Measurements from ENCODE around the gene DPP9.

The DPP9 gene

GRCh38 chr19:4704317-4704673 is 19.3 kb downstream of the DPP9 start:
- no peak overlapping the region for H3K27ac ChIP-seq (ENCODE audit: low read length)
- no peaks in the 10 kb centered on the region for H3K4me1 ChIP-seq (ENCODE audit: control insufficient read depth, low read depth, low read length)
- H3K9ac ChIP-seq (ENCODE audit: low read length), result no peak overlapping the region
- no peaks in the 10 kb centered on the region for H3K27me3 ChIP-seq (ENCODE audit: control insufficient read depth, insufficient read depth, low read length)
- no peaks in the 10 kb centered on the region for H3K9me3 ChIP-seq (ENCODE audit: control insufficient read depth, low read depth, low read length)
- peaks cover 48% of the 10 kb centered on the region for H3K36me3 ChIP-seq (ENCODE audit: control insufficient read depth, low read depth, low read length)
- H3K4me3 ChIP-seq (ENCODE audit: low read length), result no peak overlapping the region

DNA sequence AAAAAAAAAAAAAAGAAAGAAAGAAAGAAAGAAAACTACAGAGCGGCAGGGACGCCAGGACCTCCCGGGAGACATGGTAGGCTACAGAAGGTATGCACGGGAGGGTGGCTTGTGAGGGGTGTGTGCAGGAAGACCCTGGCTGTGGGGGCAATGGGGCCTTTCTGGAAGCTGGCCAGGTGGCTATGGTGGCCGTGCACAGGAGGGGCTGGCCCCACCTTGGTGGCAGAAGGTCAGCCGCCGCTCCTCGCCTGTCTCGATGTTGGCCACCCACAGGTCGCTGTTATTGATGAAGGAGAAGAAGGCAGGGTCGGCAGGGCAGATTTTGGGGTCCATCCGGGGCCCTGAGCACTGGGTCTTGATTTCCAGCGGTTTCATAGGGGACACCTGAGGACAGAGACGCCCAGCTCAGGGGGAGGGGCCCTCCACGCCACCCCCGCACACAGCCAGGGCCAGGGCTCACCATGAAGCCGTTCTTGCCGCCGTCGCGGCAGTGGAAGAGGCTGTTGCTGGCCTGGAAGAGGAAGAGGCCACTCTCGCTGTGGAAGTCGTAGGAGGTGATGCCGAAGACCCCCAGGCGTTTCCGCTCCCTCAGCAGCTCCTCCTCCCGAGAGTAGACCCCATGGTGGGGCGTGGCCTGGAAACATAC is 19.8 kb downstream of the DPP9 start:
- H3K9me3 ChIP-seq (ENCODE audit: control insufficient read depth, low read depth, low read length), result no peaks in the 10 kb centered on the region

DNA sequence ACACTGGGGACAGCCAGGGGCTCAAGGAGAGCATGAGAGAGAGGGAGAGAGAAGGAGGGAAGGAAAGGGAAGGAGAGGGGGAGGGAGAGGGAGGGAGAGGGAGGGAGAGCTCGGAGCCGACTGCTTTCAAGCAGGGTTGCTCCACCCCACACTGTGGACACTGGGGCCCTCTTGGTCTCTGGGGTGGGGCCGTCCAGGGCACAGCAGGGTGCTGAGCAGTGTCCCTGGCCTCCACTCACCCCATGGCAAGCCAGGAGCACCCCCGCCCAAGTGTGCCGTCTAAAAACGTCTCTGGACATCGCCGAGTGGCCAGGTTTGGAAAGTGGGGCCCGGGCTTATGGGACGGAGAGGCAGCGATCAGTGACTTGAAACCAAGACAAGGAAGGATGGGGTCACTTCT is 20.9 kb downstream of the DPP9 start:
- Histone ChIP-seq H3K4me1 (ENCODE audit: control insufficient read depth, low read depth, low read length) (no peaks in the 10 kb centered on the region), H3K27me3 (ENCODE audit: control insufficient read depth, insufficient read depth, low read length) (no peaks in the 10 kb centered on the region), H3K9ac (ENCODE audit: low read length) (no peak overlapping the region), H3K4me3 (ENCODE audit: low read length) (no peak overlapping the region), H3K36me3 (ENCODE audit: control insufficient read depth, low read depth, low read length) (peaks cover 49% of the 10 kb centered on the region), H3K9me3 (ENCODE audit: control insufficient read depth, low read depth, low read length) (no peaks in the 10 kb centered on the region), H3K27ac (ENCODE audit: low read length) (no peak overlapping the region)

More for the DNA sequence above, 19.8 kb downstream of the DPP9 start:
- no peak overlapping the region for H3K27ac ChIP-seq (ENCODE audit: low read length)
- no peaks in the 10 kb centered on the region for H3K27me3 ChIP-seq (ENCODE audit: control insufficient read depth, insufficient read depth, low read length)
- H3K4me1 ChIP-seq (ENCODE audit: control insufficient read depth, low read depth, low read length), result no peaks in the 10 kb centered on the region
- no peak overlapping the region for H3K9ac ChIP-seq (ENCODE audit: low read length)
- H3K4me3 ChIP-seq (ENCODE audit: low read length), result no peak overlapping the region
- H3K36me3 ChIP-seq (ENCODE audit: control insufficient read depth, low read depth, low read length), result peaks cover 48% of the 10 kb centered on the region

DNA sequence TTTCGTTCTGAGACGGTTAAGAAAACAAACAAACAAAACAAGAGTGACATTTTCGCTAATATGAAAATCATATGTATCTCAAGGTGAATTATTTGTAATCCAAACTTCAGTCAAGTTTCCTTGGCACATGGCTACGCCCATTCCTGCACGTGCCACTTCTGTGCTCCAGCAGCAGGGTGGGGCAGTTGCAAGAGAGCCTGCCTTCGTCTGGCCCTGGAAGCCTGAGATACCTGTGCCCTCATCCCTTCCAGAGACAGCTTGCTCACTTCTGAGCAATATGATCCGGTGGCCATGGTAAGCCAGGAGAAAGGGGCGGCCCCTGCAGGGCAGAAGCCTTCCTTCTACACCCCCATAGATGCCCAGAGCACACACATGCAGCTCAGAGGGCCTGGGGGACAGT is 22.1 kb downstream of the DPP9 start:
- H3K36me3 ChIP-seq (ENCODE audit: control insufficient read depth, low read depth, low read length), result peaks cover 61% of the 10 kb centered on the region
- H3K4me3 ChIP-seq (ENCODE audit: low read length), result no peak overlapping the region
- no peak overlapping the region for H3K9ac ChIP-seq (ENCODE audit: low read length)
- H3K27ac ChIP-seq (ENCODE audit: low read length), result no peak overlapping the region
- H3K27me3 ChIP-seq (ENCODE audit: control insufficient read depth, insufficient read depth, low read length), result no peaks in the 10 kb centered on the region
- no peaks in the 10 kb centered on the region for H3K4me1 ChIP-seq (ENCODE audit: control insufficient read depth, low read depth, low read length)
- no peaks in the 10 kb centered on the region for H3K9me3 ChIP-seq (ENCODE audit: control insufficient read depth, low read depth, low read length)

GRCh38 chr19:4700693-4700970 is 23.0 kb downstream of the DPP9 start:
- no peak overlapping the region for H3K4me3 ChIP-seq (ENCODE audit: low read length)
- no peak overlapping the region for H3K27ac ChIP-seq (ENCODE audit: low read length)
- no peaks in the 10 kb centered on the region for H3K4me1 ChIP-seq (ENCODE audit: control insufficient read depth, low read depth, low read length)
- peaks cover 64% of the 10 kb centered on the region for H3K36me3 ChIP-seq (ENCODE audit: control insufficient read depth, low read depth, low read length)
- H3K9ac ChIP-seq (ENCODE audit: low read length), result no peak overlapping the region
- H3K9me3 ChIP-seq (ENCODE audit: control insufficient read depth, low read depth, low read length), result no peaks in the 10 kb centered on the region
- no peaks in the 10 kb centered on the region for H3K27me3 ChIP-seq (ENCODE audit: control insufficient read depth, insufficient read depth, low read length)

- peaks cover 65% of the 10 kb centered on the region for H3K36me3 ChIP-seq (ENCODE audit: control insufficient read depth, low read depth, low read length)
- no peak overlapping the region for H3K27ac ChIP-seq (ENCODE audit: low read length)
- H3K27me3 ChIP-seq (ENCODE audit: control insufficient read depth, insufficient read depth, low read length), result no peaks in the 10 kb centered on the region
- no peaks in the 10 kb centered on the region for H3K9me3 ChIP-seq (ENCODE audit: control insufficient read depth, low read depth, low read length)
- H3K4me3 ChIP-seq (ENCODE audit: low read length), result no peak overlapping the region
- H3K9ac ChIP-seq (ENCODE audit: low read length), result no peak overlapping the region
- no peaks in the 10 kb centered on the region for H3K4me1 ChIP-seq (ENCODE audit: control insufficient read depth, low read depth, low read length)
These were observed 23.6 kb downstream of the DPP9 start for GRCh38 chr19:4699826-4700692.

GRCh38 chr19:4697304-4697703 is 26.3 kb downstream of the DPP9 start:
- Histone ChIP-seq H3K9me3 (ENCODE audit: control insufficient read depth, low read depth, low read length) (no peaks in the 10 kb centered on the region), H3K4me1 (ENCODE audit: control insufficient read depth, low read depth, low read length) (no peaks in the 10 kb centered on the region), H3K36me3 (ENCODE audit: control insufficient read depth, low read depth, low read length) (peaks cover 67% of the 10 kb centered on the region), H3K9ac (ENCODE audit: low read length) (no peak overlapping the region), H3K27ac (ENCODE audit: low read length) (no peak overlapping the region), H3K27me3 (ENCODE audit: control insufficient read depth, insufficient read depth, low read length) (no peaks in the 10 kb centered on the region), H3K4me3 (ENCODE audit: low read length) (no peak overlapping the region)

GRCh38 chr19:4695224-4695731 is 28.4 kb downstream of the DPP9 start:
- H3K36me3 ChIP-seq (ENCODE audit: control insufficient read depth, low read depth, low read length), result peaks cover 58% of the 10 kb centered on the region
- H3K4me1 ChIP-seq (ENCODE audit: control insufficient read depth, low read depth, low read length), result no peaks in the 10 kb centered on the region
- no peak overlapping the region for H3K27ac ChIP-seq (ENCODE audit: low read length)
- H3K9ac ChIP-seq (ENCODE audit: low read length), result no peak overlapping the region
- H3K4me3 ChIP-seq (ENCODE audit: low read length), result no peak overlapping the region
- no peaks in the 10 kb centered on the region for H3K27me3 ChIP-seq (ENCODE audit: control insufficient read depth, insufficient read depth, low read length)
- H3K9me3 ChIP-seq (ENCODE audit: control insufficient read depth, low read depth, low read length), result no peaks in the 10 kb centered on the region

DNA sequence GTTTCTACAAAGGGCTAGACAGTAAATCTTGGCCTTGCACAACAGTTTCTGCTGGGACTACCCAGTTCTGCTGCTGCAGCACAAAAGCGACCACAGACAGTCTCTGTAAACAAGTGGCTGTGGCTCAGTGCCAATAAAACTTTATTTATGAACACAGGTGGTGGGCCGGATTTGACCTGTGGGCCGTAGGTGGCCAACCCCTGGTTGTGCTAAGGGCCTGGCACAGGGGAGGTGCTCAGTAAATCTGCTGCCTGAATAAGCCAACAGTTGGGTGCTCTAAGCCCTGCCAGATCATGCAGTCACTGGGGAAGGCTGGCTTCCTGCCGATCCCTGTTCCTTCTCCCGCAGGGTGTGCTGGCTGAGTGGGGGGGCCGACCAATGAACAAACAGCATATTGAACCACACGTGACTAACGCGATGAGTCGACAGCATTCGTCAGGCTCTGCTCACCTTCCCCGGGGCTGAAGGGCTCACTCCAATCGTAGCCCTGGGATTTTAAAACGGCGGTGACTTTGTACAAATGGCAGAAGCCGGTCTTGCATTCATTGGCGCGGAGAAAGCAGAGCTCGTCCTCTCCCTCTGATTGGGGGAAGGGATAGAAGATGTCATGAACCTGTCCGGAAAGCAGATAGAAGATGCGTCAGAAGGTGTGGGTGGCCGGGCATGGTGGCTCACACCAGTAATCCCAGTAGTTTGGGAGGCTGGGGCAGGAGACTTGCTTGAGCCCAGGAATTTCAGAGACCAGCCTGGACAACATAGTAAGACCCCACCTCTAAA is 29.2 kb downstream of the DPP9 start:
- no peak overlapping the region for H3K4me3 ChIP-seq (ENCODE audit: low read length)
- no peaks in the 10 kb centered on the region for H3K4me1 ChIP-seq (ENCODE audit: control insufficient read depth, low read depth, low read length)
- H3K27me3 ChIP-seq (ENCODE audit: control insufficient read depth, insufficient read depth, low read length), result no peaks in the 10 kb centered on the region
- H3K9me3 ChIP-seq (ENCODE audit: control insufficient read depth, low read depth, low read length), result no peaks in the 10 kb centered on the region
- H3K36me3 ChIP-seq (ENCODE audit: control insufficient read depth, low read depth, low read length), result peaks cover 52% of the 10 kb centered on the region
- H3K27ac ChIP-seq (ENCODE audit: low read length), result no peak overlapping the region
- no peak overlapping the region for H3K9ac ChIP-seq (ENCODE audit: low read length)

DNA sequence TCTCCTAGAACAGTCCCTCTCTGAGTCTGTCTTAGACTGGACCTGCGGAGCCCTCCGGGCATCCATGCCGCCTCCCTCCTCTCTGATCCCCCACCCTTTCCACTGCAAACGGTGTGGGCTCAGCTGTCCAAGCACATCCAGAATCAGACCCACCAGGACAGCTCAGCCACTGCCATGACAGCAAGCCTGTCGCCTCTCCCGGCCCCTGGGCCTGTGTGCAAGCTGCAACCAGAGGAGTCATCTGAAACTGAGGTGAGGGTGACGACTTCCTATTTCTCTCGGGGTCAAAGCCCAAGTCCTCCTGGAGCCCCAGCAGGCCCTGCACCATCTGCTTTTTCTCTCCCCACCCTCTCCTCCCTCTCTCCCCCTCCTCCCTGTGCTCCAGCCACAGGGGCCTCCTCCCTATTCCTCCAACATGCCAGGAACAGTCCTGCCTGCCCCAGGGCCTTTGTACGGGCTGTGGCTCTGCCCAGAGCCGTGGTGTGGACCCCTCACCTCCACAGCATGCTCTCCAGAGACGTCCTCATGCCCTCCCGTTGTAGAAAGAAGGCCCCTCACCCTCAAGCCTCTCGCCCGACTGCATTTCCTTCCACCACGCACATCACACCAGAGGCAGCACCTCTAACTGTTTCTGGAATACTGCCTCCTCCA is 30.0 kb downstream of the DPP9 start:
- H3K9me3 ChIP-seq (ENCODE audit: control insufficient read depth, low read depth, low read length), result no peaks in the 10 kb centered on the region
- no peaks in the 10 kb centered on the region for H3K4me1 ChIP-seq (ENCODE audit: control insufficient read depth, low read depth, low read length)
- no peak overlapping the region for H3K4me3 ChIP-seq (ENCODE audit: low read length)
- H3K27me3 ChIP-seq (ENCODE audit: control insufficient read depth, insufficient read depth, low read length), result no peaks in the 10 kb centered on the region
- H3K27ac ChIP-seq (ENCODE audit: low read length), result no peak overlapping the region
- no peak overlapping the region for H3K9ac ChIP-seq (ENCODE audit: low read length)
- peaks cover 52% of the 10 kb centered on the region for H3K36me3 ChIP-seq (ENCODE audit: control insufficient read depth, low read depth, low read length)

DNA sequence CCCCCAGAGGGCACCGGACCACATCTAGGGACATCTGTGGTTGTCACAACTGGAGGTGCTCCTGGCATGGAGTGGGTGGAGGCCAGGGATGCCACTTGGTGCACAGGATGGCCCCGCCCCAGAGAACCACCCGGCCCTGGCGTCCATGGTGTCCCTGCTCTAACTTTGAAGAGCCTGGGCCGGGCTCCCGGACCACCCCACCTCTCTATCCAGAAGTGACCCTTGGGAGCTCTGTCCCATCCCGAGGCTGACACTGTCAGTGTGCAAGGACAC is 30.6 kb downstream of the DPP9 start:
- H3K36me3 ChIP-seq (ENCODE audit: control insufficient read depth, low read depth, low read length), result peaks cover 57% of the 10 kb centered on the region

More for the DNA sequence above, 30.6 kb downstream of the DPP9 start:
- H3K9me3 ChIP-seq (ENCODE audit: control insufficient read depth, low read depth, low read length), result no peaks in the 10 kb centered on the region
- no peak overlapping the region for H3K27ac ChIP-seq (ENCODE audit: low read length)
- H3K27me3 ChIP-seq (ENCODE audit: control insufficient read depth, insufficient read depth, low read length), result no peaks in the 10 kb centered on the region
- no peaks in the 10 kb centered on the region for H3K4me1 ChIP-seq (ENCODE audit: control insufficient read depth, low read depth, low read length)
- no peak overlapping the region for H3K4me3 ChIP-seq (ENCODE audit: low read length)
- no peak overlapping the region for H3K9ac ChIP-seq (ENCODE audit: low read length)

Data from iPS-18a (cell line).